ENCODE results near the gene PAPLN.

GRCh38 chr14:73244541-73245290, 7.4 kb downstream of the PAPLN start:
- TF ChIP-seq GATA1 (IDR thresholded peaks at IDR 0.05; ENCODE audit: low read depth, low read length) (no peak), POLR2A (IDR thresholded peaks at IDR 0.05; ENCODE audit: low read length) (no peak)

Measured in erythroblast (primary cell).